SU-DHL-6 (cell line): ENCODE data around the gene SLU7.

ENCODE experiments used
- CTCF ChIP-seq: fragments of 200-600 bp; sonication (generic); IDR thresholded peaks from one replicate; pipeline ENCODE4 v1.5.1; 2017; ENCODE audit warnings: antibody characterized with exemption, mild to moderate bottlenecking, low read length, moderate library complexity; ENCODE audit not compliant: insufficient read depth, poor library complexity, severe bottlenecking
- EZH2phosphoT487 ChIP-seq: fragments of 200-600 bp; sonication (generic), shearing (Covaris generic); conservative IDR thresholded peaks from 2 replicates; pipeline ENCODE4 v1.6.1; 2018; ENCODE audit warnings: mild to moderate bottlenecking, antibody characterized with exemption, low read length, moderate library complexity, mixed read lengths

GRCh38 chr5:160399402-160400353, 19.2 kb downstream of the SLU7 start, which contains the start of gene FAM200C:
- TF ChIP-seq CTCF: no peak
- TF ChIP-seq EZH2phosphoT487: no peak
